ENCODE results near the gene OR2M2. TPM values are rescaled to one million over a fixed set of nuclear protein-coding genes. Genes with fewer than 3 reads are reported as not detected.

OR2M2 gene, protein sequence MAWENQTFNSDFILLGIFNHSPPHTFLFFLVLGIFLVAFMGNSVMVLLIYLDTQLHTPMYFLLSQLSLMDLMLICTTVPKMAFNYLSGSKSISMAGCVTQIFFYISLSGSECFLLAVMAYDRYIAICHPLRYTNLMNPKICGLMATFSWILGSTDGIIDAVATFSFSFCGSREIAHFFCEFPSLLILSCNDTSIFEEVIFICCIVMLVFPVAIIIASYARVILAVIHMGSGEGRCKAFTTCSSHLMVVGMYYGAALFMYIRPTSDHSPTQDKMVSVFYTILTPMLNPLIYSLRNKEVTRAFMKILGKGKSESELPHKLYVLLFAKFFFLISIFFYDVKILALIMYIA
- total RNA-seq = not detected in 2 replicates
- long read RNA-seq = 0 reads

DNA sequence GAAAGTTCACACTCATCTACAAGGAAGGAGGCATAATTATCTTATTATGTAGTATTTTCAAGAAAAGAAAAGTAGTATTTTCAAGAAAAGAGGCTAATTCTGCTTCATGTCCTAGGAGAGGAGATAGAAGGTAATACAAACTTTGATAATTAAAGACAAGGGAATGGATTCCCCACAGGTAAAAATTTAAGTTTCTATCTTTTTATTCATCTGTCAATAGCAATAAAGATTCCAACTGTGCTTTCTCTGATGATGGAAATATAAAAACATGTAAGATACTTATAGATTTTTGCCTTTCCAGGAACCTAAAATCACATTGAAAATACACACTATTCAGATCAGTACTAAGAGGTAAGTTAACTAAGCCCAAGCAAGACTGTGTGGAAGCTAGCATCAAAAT, at the start of gene OR2M2:
OR2M2 (plus strand) TSS at position 301 of the 400 bp plus-strand sequence. CDS start 5,165 bp downstream, outside the sequence.
- Mint-ChIP-seq H3K27ac (no peak within 1 kb of the TSS), H3K4me3 (ENCODE audit: low read depth) (no peak within 1 kb of the TSS), H3K36me3 (ENCODE audit: insufficient read depth) (no peaks in the 10 kb centered on the region), H3K4me1 (ENCODE audit: low read depth) (no peaks in the 10 kb centered on the region), H3K9me3 (ENCODE audit: low read depth) (peaks cover 36% of the 10 kb centered on the region), H3K27me3 (no peaks in the 10 kb centered on the region)
- DNase-seq (ENCODE audit: low spot score, unreplicated experiment) = no peak
- TF ChIP-seq, protein P1, sequence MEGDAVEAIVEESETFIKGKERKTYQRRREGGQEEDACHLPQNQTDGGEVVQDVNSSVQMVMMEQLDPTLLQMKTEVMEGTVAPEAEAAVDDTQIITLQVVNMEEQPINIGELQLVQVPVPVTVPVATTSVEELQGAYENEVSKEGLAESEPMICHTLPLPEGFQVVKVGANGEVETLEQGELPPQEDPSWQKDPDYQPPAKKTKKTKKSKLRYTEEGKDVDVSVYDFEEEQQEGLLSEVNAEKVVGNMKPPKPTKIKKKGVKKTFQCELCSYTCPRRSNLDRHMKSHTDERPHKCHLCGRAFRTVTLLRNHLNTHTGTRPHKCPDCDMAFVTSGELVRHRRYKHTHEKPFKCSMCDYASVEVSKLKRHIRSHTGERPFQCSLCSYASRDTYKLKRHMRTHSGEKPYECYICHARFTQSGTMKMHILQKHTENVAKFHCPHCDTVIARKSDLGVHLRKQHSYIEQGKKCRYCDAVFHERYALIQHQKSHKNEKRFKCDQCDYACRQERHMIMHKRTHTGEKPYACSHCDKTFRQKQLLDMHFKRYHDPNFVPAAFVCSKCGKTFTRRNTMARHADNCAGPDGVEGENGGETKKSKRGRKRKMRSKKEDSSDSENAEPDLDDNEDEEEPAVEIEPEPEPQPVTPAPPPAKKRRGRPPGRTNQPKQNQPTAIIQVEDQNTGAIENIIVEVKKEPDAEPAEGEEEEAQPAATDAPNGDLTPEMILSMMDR (IDR thresholded peaks at IDR 0.05; ENCODE audit: unreplicated experiment) = no peak

DNA sequence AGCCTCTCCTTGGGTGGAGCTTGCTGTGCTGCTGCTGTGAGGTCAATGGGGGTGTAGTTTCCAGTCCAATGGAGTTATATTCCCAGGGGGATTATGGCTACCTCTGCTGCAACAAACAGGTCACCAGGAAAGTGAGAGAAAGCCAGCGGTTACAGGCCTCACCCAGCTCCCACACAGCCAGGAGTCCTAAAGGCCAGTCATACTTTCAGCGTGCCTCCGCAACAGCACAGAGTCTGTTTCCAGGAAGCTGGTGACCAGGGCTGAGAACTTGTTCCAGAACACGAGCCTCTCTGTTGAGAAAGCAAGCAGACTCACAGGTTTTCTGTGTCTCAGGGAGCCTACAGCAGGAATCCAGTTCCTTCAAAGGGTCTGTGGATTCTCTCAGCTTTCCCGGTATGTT, 47.0 kb upstream of the OR2M2 start:
- Mint-ChIP-seq H3K27ac (no peak overlapping the region), H3K9me3 (ENCODE audit: low read depth) (peaks cover 69% of the 10 kb centered on the region), H3K4me3 (ENCODE audit: low read depth) (no peak overlapping the region), H3K4me1 (ENCODE audit: low read depth) (no peaks in the 10 kb centered on the region), H3K27me3 (no peaks in the 10 kb centered on the region), H3K36me3 (ENCODE audit: insufficient read depth) (peaks cover 1% of the 10 kb centered on the region)
- TF ChIP-seq, protein P1 (IDR thresholded peaks at IDR 0.05; ENCODE audit: unreplicated experiment) = no peak
- DNase-seq (ENCODE audit: low spot score, unreplicated experiment) = no peak

DNA sequence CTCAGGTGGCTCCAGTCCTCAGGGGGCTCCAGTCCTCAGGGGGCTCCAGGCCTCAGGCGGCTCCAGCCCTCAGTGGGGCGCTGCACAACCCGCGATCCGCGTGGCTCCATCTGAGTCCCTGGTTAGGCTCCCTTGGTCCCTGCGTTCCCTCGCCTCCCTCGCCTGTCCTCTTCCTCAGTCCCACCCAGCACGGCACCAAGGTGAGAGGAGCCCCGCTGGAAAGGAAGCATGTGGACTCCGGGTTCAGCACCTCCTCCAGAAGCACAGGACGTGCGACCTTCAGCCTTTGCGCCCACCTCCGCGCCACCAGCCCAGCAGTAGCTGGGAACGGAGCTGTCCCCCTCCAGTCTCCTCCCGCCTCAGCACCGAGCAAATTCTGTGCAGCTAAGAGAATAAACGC, 37.8 kb upstream of the OR2M2 start:
- TF ChIP-seq, protein P1 (IDR thresholded peaks at IDR 0.05; ENCODE audit: unreplicated experiment) = no peak
- Mint-ChIP-seq H3K4me1 (ENCODE audit: low read depth) (no peaks in the 10 kb centered on the region), H3K27ac (no peak overlapping the region), H3K9me3 (ENCODE audit: low read depth) (peaks cover 56% of the 10 kb centered on the region), H3K27me3 (no peaks in the 10 kb centered on the region), H3K4me3 (ENCODE audit: low read depth) (no peak overlapping the region), H3K36me3 (ENCODE audit: insufficient read depth) (peaks cover 1% of the 10 kb centered on the region)
- DNase-seq (ENCODE audit: low spot score, unreplicated experiment) = no peak

DNA sequence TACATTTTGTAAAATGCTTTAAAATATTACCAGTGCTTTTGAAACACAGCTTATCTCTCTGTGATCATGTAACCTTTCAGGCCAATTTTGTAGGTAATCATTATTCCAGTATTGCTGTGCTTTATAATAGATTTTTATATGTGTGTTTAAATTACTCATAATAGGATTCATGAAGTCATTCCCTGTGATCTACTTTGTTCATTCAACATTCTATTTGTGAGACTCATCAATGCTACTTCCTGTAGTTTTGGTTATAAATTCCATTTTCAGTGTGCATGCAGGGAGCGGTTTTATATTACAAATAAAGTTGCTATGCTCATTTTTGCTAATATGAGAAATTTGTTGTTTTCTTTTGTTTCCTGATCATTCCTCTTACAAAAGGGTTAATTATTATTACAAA, 33.8 kb upstream of the OR2M2 start:
- Mint-ChIP-seq H3K9me3 (ENCODE audit: low read depth) (peaks cover 50% of the 10 kb centered on the region), H3K36me3 (ENCODE audit: insufficient read depth) (peaks cover 2% of the 10 kb centered on the region), H3K27me3 (no peaks in the 10 kb centered on the region), H3K4me1 (ENCODE audit: low read depth) (no peaks in the 10 kb centered on the region), H3K27ac (no peak overlapping the region), H3K4me3 (ENCODE audit: low read depth) (no peak overlapping the region)
- TF ChIP-seq, protein P1 (IDR thresholded peaks at IDR 0.05; ENCODE audit: unreplicated experiment) = no peak
- DNase-seq (ENCODE audit: low spot score, unreplicated experiment) = no peak

DNA sequence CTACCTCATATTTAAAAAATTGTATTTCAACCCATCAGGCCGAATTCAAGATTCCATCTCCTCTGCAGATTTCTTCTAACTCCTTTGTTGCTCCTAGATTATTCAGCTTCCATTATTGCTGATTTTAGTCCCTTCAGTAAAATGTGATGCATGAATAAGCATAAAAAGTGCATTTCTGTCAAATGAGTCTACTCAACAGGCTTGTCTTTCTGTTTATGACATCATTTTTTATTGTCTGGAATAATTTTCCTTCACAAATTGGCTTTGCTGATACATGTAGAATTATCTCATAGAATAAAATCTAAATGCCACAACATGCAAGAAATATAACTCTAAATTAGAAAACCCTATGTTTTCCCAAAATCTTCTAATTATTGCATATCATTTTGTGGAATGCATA, 31.3 kb upstream of the OR2M2 start:
- DNase-seq (ENCODE audit: low spot score, unreplicated experiment) = no peak
- Mint-ChIP-seq H3K4me1 (ENCODE audit: low read depth) (no peaks in the 10 kb centered on the region), H3K9me3 (ENCODE audit: low read depth) (peaks cover 61% of the 10 kb centered on the region), H3K36me3 (ENCODE audit: insufficient read depth) (peaks cover 3% of the 10 kb centered on the region), H3K4me3 (ENCODE audit: low read depth) (no peak overlapping the region), H3K27me3 (no peaks in the 10 kb centered on the region), H3K27ac (no peak overlapping the region)
- TF ChIP-seq, protein P1 (IDR thresholded peaks at IDR 0.05; ENCODE audit: unreplicated experiment) = no peak

Measured in progenitor cell of endocrine pancreas (in vitro differentiated cells).